ENCODE results near the gene GINS3.

Gene GINS3

DNA sequence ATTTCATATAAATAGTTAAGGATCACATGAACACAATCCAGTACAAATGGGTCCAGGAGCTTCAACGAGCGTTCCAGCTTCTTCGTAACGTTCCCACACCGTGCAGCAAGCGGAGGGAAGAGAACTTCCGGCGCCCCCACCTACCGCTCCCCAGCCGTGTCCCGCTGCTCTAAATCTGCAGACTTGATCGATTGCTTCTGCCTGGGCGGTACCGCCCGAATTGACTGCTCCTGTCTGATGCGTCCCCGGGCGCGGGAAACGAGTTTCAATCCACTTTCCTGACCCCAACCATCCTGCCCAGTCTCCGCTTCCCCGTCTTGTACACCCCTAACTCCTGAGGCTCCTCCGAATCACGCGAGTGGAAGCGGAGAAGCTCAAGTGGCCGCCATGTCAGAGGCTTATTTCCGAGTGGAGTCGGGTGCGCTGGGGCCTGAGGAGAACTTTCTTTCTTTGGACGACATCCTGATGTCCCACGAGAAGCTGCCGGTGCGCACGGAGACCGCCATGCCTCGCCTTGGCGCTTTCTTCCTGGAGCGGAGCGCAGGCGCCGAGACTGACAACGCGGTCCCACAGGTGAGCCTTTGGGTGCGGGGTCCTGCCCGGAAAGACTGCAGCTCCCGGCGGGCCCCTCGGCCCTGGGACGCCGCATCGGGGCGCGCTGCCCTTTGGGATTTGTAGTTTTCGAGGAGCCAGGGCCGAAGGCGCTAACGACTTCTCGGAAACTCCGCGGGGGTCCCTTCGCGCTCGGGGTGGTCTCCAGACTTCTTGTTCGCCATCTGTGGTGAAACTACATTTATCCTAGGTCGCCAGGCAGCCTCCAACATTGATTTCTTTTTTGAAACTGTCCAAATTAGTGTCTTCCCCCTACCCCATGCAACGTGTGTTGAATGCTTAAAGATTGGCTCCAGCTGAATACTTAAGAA is at the start of gene GINS3:
Gene GINS3 (plus strand): TSS at position 257 of the 923 bp plus-strand sequence. CDS start 131 bp downstream, at position 388.
- H3K27me3 ChIP-seq = no peaks in the 10 kb centered on the region
- H3K27ac ChIP-seq = peak within 1 kb of the TSS; percentile 93
- TF ChIP-seq Cebpa-rat (IDR thresholded peaks at IDR 0.05) = no peak
- peaks cover 13% of the 10 kb centered on the region; the same call in 1 of the 2 replicates for H3K9me3 ChIP-seq
- H4K20me1 ChIP-seq = no peaks in the 10 kb centered on the region
- H3K9ac ChIP-seq = peak within 1 kb of the TSS; percentile 93
- peak within 1 kb of the TSS; percentile 87 for H3K4me2 ChIP-seq
- peaks cover 21% of the 10 kb centered on the region for H3K4me1 ChIP-seq
- H3K4me3 ChIP-seq = peak within 1 kb of the TSS; percentile 92
- peaks cover 21% of the 10 kb centered on the region for H3K36me3 ChIP-seq

GRCh38 chr16:58343562-58343961 is 48.7 kb upstream of the GINS3 start:
- peaks cover 34% of the 10 kb centered on the region for H3K4me1 ChIP-seq
- no peaks in the 10 kb centered on the region for H3K27me3 ChIP-seq
- no peaks in the 10 kb centered on the region for H3K36me3 ChIP-seq
- TF ChIP-seq Cebpa-rat (IDR thresholded peaks at IDR 0.05) = no peak
- H3K4me3 ChIP-seq = no peak overlapping the region
- H3K9ac ChIP-seq = no peak overlapping the region
- no peaks in the 10 kb centered on the region for H4K20me1 ChIP-seq
- no peak overlapping the region for H3K27ac ChIP-seq
- H3K4me2 ChIP-seq = no peak overlapping the region
- no peaks in the 10 kb centered on the region for H3K9me3 ChIP-seq

- no peaks in the 10 kb centered on the region for H3K36me3 ChIP-seq
- no peak overlapping the region for H3K9ac ChIP-seq
- no peaks in the 10 kb centered on the region for H4K20me1 ChIP-seq
- H3K4me3 ChIP-seq = no peak overlapping the region
- H3K4me2 ChIP-seq = no peak overlapping the region
- H3K9me3 ChIP-seq = no peaks in the 10 kb centered on the region
- H3K4me1 ChIP-seq = peaks cover 17% of the 10 kb centered on the region
- no peak overlapping the region for H3K27ac ChIP-seq
- TF ChIP-seq Cebpa-rat (IDR thresholded peaks at IDR 0.05) = no peak
- no peaks in the 10 kb centered on the region for H3K27me3 ChIP-seq
Measured at GRCh38 chr16:58345574-58346354, 46.5 kb upstream of the GINS3 start.

DNA sequence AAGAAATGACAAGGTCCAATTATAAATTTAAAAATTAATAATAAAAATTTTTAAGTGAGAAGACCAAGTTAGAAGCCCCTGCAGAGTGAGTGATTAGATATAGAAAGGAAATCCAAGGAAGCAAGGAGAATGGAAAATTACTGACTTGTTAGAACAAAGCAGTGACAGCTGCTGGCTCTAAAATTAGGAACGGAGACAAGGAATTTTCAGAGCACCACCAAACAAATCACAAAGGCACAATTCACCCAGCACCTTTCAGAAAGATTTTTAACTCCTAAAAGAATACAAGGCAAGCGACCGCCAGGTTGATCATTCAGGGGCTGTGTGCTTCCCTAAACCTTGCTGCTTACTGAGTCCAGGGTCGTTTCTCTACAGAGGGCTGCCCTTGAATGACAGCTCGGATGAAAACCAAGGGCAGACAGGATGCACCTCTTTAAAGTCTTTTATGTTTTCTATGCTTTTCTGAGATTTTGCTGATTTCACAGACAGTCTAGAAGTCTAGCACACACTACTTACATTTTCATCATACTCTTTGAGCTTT is 45.4 kb upstream of the GINS3 start:
- Histone ChIP-seq H3K9ac (no peak overlapping the region), H3K4me2 (no peak overlapping the region), H3K27me3 (no peaks in the 10 kb centered on the region), H3K4me3 (no peak overlapping the region), H4K20me1 (no peaks in the 10 kb centered on the region), H3K4me1 (peaks cover 17% of the 10 kb centered on the region), H3K9me3 (peaks cover 5% of the 10 kb centered on the region), H3K36me3 (no peaks in the 10 kb centered on the region), H3K27ac (no peak overlapping the region)
- TF ChIP-seq Cebpa-rat (IDR thresholded peaks at IDR 0.05) = no peak

DNA sequence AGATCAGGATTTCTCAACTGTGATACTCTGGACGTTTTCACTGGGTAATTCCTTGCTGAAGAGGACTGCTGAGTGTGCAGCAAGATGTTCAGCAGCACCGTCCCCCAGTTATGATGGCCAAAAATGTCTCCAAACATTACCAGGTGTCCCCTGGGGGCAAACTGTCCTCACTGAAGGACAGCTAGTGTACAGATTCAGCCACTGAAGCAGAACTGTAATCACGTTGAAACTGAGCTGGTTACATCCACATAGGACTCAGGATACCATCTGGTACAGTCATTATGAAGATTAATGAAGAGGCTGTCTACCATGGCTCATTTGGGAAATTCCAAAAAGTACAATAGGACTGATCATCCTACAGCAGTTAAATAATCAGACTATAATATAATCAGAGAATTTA is 43.3 kb upstream of the GINS3 start:
- H4K20me1 ChIP-seq = no peaks in the 10 kb centered on the region
- TF ChIP-seq Cebpa-rat (IDR thresholded peaks at IDR 0.05) = no peak
- H3K9me3 ChIP-seq = peaks cover 14% of the 10 kb centered on the region
- no peaks in the 10 kb centered on the region for H3K36me3 ChIP-seq
- no peak overlapping the region for H3K9ac ChIP-seq
- H3K4me3 ChIP-seq = no peak overlapping the region
- no peak overlapping the region for H3K4me2 ChIP-seq
- H3K27ac ChIP-seq = no peak overlapping the region
- no peaks in the 10 kb centered on the region for H3K27me3 ChIP-seq
- H3K4me1 ChIP-seq = peaks cover 10% of the 10 kb centered on the region

GRCh38 chr16:58352690-58353089 is 39.6 kb upstream of the GINS3 start:
- H3K27me3 ChIP-seq = no peaks in the 10 kb centered on the region
- no peak overlapping the region for H3K4me3 ChIP-seq
- no peaks in the 10 kb centered on the region for H3K4me1 ChIP-seq
- H3K9ac ChIP-seq = no peak overlapping the region
- TF ChIP-seq Cebpa-rat (IDR thresholded peaks at IDR 0.05) = no peak
- H3K9me3 ChIP-seq = peaks cover 19% of the 10 kb centered on the region
- no peaks in the 10 kb centered on the region for H3K36me3 ChIP-seq
- no peak overlapping the region for H3K4me2 ChIP-seq
- no peak overlapping the region for H3K27ac ChIP-seq
- H4K20me1 ChIP-seq = no peaks in the 10 kb centered on the region

DNA sequence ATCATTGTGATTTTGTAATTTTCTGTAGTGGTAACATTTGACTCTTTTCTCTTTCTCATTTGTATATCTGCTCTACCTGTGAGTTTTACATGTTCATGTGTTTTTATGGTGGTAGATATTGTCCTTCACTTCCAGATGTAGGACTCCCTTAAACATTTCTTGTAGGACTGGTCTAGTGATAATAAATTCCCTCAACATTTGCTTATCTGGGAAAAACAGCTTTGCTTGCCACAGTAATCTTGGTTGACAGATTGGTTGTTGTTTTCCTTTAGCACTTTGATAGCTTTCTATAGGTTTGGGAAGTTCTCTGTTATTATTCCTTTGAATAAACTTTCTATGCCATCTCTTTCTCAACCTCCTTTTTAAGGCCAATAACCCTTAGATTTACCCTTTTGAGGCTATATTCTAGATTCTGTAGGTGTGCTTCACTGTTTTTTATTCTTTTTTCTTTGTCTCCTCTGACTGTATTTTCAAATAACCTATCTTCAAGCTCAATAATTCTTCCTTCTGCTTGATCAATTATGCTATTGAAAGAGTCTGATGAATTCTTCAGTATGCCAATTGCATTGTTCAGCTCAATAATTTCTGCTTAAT is 32.1 kb upstream of the GINS3 start:
- TF ChIP-seq Cebpa-rat (IDR thresholded peaks at IDR 0.05) = no peak
- H3K4me2 ChIP-seq = no peak overlapping the region
- no peaks in the 10 kb centered on the region for H4K20me1 ChIP-seq
- peaks cover 47% of the 10 kb centered on the region for H3K9me3 ChIP-seq
- H3K27ac ChIP-seq = no peak overlapping the region
- H3K27me3 ChIP-seq = no peaks in the 10 kb centered on the region
- no peaks in the 10 kb centered on the region for H3K36me3 ChIP-seq
- no peaks in the 10 kb centered on the region for H3K4me1 ChIP-seq
- no peak overlapping the region for H3K9ac ChIP-seq
- no peak overlapping the region for H3K4me3 ChIP-seq

DNA sequence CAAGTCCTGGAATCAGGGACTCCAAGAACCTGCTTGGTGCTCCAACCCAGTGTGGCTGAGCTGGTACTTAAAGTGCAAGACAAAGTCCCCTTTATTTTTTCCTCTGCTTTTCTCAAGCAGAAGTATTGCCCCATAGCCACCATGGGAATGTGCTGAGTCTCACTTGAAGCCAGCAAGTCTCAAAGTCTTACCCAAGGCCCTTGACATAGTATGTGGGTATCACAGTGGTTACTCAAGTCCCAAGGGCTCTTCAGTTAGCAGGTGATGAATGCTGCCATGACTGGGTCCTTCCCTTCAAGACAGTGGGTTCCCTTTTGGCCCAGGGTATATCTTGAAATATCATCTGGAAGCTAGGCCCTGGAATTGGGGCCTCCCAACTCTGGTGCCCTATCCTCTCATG is 30.5 kb upstream of the GINS3 start:
- H3K27ac ChIP-seq = no peak overlapping the region
- H3K9ac ChIP-seq = no peak overlapping the region
- no peak for TF ChIP-seq Cebpa-rat (IDR thresholded peaks at IDR 0.05)
- H3K4me2 ChIP-seq = no peak overlapping the region
- no peak overlapping the region for H3K4me3 ChIP-seq
- no peaks in the 10 kb centered on the region for H3K36me3 ChIP-seq
- peaks cover 47% of the 10 kb centered on the region for H3K9me3 ChIP-seq
- H3K4me1 ChIP-seq = no peaks in the 10 kb centered on the region
- no peaks in the 10 kb centered on the region for H3K27me3 ChIP-seq
- H4K20me1 ChIP-seq = no peaks in the 10 kb centered on the region

DNA sequence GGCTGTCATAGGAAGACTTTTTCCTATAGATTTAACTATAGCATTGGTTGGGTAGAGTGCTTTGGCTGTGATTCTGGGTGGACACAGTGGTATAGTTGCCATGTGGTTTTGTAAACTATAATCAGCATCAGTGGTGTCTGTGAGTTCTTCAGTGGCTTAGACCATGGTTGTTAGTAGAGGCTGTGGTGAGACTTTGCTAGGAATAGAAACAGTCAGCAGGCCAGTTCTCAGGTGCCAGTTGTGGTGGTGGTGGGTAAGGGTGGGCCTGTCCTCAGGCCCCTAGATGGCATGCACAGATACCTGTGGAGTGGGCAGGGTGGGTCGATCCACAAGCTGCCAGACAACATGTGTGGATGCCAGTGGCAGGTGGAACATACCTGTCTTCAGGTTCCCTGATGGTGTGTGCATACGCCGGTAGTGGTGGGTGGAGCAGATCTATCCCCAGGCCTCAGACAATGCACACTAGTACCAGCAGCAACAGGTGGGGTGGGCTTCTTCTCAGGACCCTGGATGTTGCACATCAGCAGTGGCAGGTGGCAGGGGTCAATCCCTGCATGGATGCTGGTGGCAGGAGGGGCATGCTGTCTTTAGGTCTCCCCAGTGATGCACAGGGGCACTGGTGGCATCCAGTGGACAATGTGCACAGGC is 28.4 kb upstream of the GINS3 start:
- Histone ChIP-seq H3K27ac (no peak overlapping the region), H3K9ac (no peak overlapping the region), H3K9me3 (peaks cover 35% of the 10 kb centered on the region), H3K27me3 (no peaks in the 10 kb centered on the region), H4K20me1 (no peaks in the 10 kb centered on the region), H3K4me3 (no peak overlapping the region), H3K36me3 (no peaks in the 10 kb centered on the region), H3K4me1 (no peaks in the 10 kb centered on the region), H3K4me2 (no peak overlapping the region)
- no peak for TF ChIP-seq Cebpa-rat (IDR thresholded peaks at IDR 0.05)

Measured in BLaER1 (cell line).